ENCODE results near the gene TRMT61A.

- TF ChIP-seq MXI1 (IDR thresholded peaks at IDR 0.05; ENCODE audit: borderline replicate concordance, low read depth, low read length) = no peak
- TF ChIP-seq CTCF (conservative IDR thresholded peaks at IDR 0.05; ENCODE audit: low read depth, low read length) = no peak
- peak; percentile 31; the same call in 1 of the 2 replicates for TF ChIP-seq CEBPB (IDR thresholded peaks at IDR 0.05; ENCODE audit: low read depth, low read length)
- TF ChIP-seq POLR2A (IDR thresholded peaks at IDR 0.05; ENCODE audit: low read depth, low read length) = no peak
- no peak for TF ChIP-seq RCOR1 (IDR thresholded peaks at IDR 0.05; ENCODE audit: insufficient replicate concordance, low read length)
- TF ChIP-seq MAFK (IDR thresholded peaks at IDR 0.05; ENCODE audit: low read depth, low read length) = no peak
- TF ChIP-seq MAZ (IDR thresholded peaks at IDR 0.05; ENCODE audit: borderline replicate concordance, low read depth, low read length) = no peak
- TF ChIP-seq USF2 (IDR thresholded peaks at IDR 0.05; ENCODE audit: low read depth, low read length) = no peak
- TF ChIP-seq SMC3 (IDR thresholded peaks at IDR 0.05; ENCODE audit: low read depth, low read length) = no peak
- TF ChIP-seq NFE2L2 (IDR thresholded peaks at IDR 0.05; ENCODE audit: low read depth, low read length) = no peak
- TF ChIP-seq RFX5 (IDR thresholded peaks at IDR 0.05; ENCODE audit: low read depth, low read length) = no peak
- peak; percentile 54 for TF ChIP-seq BHLHE40 (IDR thresholded peaks at IDR 0.05; ENCODE audit: low read depth, low read length)
- no peak for TF ChIP-seq RAD21 (IDR thresholded peaks at IDR 0.05; ENCODE audit: low read length)
- peak; percentile 76 for TF ChIP-seq FOS (IDR thresholded peaks at IDR 0.05; ENCODE audit: low read depth, low read length)
Measured at GRCh38 chr14:103483600-103483999, 45.4 kb upstream of the TRMT61A start.
